NCI-H2227 (cell line): Measurements from ENCODE around the gene CHTF8.

Experiments used
- DNase-seq: peaks from one replicate; lab custom pipeline; 2025; ENCODE audit not compliant: unreplicated experiment; lab: John Stamatoyannopoulos, UW

The CHTF8 gene

DNA sequence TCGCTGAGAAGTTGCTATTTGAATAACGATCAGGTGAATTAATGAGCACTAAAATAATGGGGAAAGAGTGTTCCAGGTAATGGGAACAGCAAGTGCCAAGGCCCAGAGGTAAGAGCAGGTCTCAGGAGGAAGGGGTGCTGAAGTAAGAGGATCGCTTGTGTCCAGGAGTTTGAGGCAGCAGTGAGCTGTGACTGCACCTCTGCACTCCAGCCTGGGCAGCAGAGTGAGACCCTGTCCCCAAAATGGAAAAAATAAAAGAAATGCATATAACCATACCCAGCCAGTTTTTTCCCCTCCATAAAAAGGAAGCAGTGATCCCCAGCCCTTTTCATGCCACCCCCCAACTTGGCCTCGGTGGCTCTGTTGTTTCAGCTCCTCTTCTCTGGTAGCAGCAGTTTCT lies 43.7 kb downstream of the CHTF8 start:
- no peak for DNase-seq

DNA sequence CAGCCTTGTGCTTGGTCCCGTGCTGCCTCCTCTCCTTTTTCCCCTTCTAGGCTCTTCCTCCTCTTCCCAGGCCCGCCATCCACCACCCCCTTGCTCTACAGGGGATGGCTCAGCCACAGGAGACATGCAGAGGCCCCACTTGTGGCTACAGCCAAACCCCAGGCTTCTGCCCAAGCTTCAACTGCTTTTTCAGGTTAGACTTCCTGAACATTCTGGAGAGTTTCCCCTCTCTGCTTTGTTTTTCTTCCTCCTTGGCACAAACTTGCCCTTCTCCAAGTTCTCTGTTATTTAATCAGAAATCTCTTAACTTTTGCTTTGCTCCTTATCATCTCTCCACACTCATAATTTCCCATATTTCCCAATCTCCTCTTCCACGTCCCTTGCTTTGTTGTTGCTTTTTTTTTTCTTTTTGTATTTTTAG lies 45.2 kb downstream of the CHTF8 start:
- DNase-seq: no peak

DNA sequence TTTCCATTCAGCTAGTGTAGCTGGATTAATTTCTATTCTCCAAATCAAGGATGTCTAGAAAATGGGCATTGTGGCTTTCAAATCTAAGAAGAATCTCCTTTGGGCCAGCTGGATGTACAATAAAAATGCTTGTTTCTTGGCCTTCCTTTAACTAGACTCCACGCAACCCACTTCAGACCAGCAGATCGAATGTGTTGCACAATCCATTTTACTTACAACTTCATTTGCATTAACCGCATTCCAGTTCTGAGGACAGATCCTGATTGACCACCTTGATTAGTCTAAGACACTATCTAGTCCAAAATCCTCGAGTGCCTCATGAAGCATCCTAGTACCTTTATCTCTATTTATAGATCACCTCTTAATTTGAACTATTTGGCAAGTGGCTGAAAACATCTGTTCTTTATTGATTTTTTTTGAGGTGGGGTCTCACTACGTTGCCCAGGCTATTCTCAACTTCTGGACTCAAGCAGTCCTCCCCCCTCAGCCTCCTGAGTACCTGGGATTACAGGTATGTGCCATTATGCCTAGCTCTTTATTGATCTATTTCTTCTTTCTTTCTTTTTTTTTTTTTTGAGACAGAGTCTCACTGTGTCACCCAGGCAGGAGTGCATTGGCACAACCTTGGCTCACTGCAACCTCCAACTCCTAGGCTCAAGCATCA lies 47.2 kb downstream of the CHTF8 start:
- no peak for DNase-seq

DNA sequence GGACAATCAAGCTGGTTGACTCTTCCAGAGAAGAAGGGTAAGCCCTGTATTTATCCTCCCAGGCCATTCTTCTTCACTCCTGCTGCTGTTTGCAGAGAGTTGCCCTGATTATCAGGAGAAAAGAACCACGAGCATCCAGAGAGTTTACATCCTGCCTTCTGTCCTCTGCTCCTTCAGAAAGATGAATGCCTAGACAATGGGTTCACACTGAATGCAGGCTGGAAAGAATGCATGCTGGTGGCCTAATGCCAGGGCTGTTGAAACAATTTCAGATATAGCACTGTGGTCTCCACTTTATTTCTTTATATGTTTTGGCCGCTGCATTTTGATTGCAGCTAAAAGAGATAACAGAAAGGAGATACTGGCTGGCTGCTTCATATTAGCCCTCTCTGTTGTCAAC lies 48.1 kb downstream of the CHTF8 start:
- no peak for DNase-seq

DNA sequence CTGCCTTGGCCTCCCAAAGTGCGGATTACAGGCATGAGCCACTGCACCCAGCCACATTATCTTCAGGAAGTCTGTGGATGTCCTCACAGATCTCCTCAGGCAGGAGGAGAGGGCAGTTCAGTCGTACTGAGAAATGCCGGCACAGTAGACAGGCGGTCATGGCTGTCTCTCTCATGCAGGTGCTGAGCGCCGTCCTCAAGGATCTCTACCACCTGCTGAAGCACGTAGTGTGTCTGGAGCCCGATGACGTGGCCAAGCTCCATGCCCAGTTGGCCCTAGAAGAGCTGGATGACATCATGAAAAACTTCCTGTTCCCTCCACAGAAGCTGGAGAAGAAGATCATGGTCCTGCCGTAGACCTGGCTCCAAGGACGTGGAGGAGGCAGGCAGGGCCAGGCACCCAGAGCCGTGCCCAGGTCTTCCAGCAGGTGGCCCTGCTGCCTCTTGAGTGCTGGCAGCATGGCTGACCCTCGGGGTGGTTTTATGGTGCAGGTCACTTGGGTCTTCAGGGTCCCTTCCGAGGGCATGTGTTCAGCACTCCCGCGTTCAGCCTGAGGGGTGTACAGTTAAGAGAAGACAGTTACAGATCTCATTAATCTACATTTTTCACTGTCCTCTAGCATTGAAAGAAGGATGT lies 49.0 kb downstream of the CHTF8 start:
- no peak for DNase-seq

DNA sequence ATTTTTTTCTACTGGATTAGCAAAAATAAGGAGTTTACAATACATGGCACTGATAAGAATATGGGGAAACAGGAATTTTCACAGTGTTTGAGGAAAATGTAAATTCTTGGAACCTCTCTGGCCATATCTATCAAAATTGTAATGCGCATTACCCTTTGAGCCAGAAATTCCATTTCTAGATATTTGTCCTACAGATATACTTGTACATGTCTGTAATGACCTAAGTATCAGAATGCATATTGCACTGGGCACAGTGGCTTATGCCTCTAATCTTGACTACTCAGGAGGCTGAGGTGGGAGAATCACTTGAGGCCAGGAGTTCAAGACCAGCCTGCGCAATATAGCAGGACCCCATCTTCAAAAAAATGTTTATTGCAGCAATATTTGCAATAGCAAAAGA lies 52.7 kb downstream of the CHTF8 start:
- DNase-seq: no peak

DNA sequence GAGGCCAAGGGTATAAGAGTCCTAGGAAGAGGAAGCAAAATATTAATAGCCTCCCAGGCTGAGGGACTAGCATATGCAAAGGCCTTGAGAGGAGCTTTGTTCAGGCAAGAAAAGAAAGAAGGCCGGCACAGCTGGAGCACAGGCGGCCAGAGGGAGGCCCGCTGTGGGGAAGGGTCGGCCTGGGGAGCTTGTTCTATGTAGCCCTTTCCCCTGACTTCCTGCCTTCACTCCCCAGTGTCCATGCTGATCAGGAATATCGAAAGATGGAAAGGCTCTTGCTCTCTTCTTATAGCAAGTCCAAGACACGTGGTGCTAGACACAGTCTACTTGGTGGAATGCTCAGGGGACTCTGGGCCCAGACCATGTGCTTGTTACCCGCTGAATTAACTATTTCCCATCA lies 54.3 kb downstream of the CHTF8 start:
- DNase-seq: no peak

DNA sequence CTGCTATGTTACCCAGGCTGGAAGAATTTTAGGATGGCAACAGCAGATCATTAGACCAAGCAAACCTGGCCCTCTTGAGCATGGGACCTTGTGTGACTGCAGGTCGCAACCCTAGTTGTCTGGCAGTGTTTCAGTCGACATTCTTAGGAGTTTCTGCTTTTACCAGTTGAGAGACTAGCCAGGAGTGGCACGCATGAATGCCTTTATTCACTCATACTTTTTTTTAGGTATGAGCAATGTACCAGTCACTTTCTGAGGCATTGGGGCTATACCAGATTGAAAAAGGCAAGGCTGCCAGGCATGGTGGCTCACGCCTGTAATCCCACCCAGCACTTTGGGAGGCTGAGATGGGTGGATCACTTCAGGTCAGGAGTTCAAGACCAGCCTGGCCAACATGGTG lies 55.1 kb downstream of the CHTF8 start:
- no peak for DNase-seq

DNA sequence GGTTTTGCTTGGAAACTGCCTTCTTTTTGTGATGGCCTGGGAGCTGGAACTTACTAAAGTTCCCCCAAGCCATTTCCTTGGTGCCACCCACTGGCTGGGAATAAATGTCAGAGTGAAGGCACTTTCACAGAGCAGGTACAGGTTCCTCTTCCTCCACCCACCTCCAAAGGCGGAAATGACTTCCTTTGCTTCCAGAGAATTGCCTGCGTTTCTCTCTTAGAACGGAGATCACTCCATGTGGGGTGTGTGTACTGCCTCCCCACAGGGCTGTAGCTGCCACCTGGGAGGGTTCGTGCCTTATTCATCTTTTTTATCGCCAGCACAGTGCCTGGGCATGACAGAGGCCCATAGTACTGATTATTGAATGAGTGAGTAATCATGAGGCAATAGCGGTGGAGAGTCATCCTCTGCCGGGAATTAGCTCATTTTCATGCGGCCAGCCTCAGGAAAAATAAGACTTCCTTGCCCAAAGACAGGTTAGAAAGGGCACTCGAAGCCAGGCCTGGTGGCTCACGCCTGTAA lies 59.1 kb downstream of the CHTF8 start:
- DNase-seq: no peak

DNA sequence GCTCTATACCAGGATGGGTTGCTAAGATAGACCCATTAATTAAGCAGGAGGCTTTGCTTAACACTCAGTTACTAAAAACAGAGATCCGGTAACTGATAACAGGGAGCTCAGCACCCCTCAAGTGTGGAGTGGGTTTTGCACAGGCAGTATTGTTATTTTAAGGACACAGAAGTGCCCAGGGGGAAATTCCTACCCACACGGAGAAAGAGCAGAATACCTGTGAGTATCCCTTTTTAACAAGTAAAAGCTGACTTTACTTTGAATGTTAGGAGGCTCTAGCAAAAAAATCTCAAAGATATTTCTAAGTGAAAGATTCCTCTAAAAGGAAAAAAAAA lies 59.8 kb downstream of the CHTF8 start:
- DNase-seq: no peak

DNA sequence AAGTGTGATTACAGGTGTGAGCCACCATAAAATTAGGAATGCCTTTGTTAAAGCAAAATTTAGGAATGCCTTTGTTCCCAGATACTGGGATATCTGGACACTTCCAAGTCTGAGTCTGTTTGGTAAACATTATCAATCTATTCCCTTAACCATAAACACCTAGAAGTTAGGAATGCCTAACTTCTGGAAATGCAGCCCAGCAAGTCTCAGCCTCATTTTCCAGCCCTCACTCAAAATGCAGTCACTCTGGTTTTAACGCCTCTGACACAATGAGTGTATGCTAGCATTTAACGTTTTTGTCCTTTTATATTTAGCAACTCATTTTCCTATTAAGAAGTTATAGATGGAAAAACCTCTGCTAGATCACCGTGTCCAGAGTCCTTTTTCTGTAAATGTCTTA lies 61.4 kb downstream of the CHTF8 start:
- DNase-seq: no peak

DNA sequence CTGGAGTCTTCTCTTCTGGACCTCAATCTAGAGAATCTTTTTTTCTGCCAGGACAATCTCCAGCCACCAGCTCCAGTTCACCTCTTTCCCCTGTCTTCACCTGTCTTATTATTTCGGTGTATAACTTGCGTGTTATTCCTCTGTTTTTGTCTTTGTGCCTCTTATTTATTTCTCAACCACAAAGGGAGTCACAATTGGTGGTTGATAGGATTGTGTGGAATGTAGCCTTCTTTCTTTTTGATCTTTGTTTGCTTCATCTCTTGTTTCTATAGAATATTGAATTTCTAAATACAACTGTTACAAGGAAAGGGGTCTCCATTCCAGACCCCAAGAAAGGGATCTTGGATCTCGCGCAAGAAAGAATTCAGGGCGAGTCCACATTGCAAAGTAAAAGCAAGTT lies 62.9 kb downstream of the CHTF8 start:
- DNase-seq: no peak
